Regular cardiac myocyte (primary cell): ENCODE results near the gene OR4D1. TPM values are rescaled to one million over a fixed set of nuclear protein-coding genes. Genes with fewer than 3 reads are reported as not detected.

ENCODE experiments used
- total RNA-seq: library from RNA; depleted of rRNA; stranded (reverse); fragments of >200 nt; gene quantifications from 2 replicates; pipeline ENCODE4 v1.2.3, GENCODE V29; 2014

Gene OR4D1
- total RNA-seq, result not detected in 2 replicates

GRCh38 chr17:58147930-58148434 is at the start of gene OR4D1:
Gene OR4D1 (plus strand): TSS chr17:58148384. CDS start chr17:58155154, 6,770 bp downstream.

GRCh38 chr17:58166682-58167081 is 18.5 kb downstream of the OR4D1 start, which contains the start of gene OR4D2:
Gene OR4D2 (plus strand): TSS chr17:58166982. CDS start chr17:58169656, 2,674 bp downstream.

GRCh38 chr17:58192612-58193011 is 44.4 kb downstream of the OR4D1 start, which contains the start of gene EPX:
Gene EPX (plus strand): TSS chr17:58192726. CDS start chr17:58192847, 121 bp downstream.

Other genes starting within 250 kb of the OR4D1 start
- 7.7 and 7.9 TPM in 2 replicates for gene CUEDC1, start 193.0 kb upstream of the OR4D1 start, total RNA-seq
- 18.8 and 23.4 TPM in 2 replicates for gene VEZF1, start 160.1 kb upstream of the OR4D1 start, total RNA-seq
- gene SRSF1, start 141.1 kb upstream of the OR4D1 start, total RNA-seq, result 239 and 672 TPM in 2 replicates
- 16.9 and 30.5 TPM in 2 replicates for gene DYNLL2, start 65.0 kb upstream of the OR4D1 start, total RNA-seq
- gene OR4D2, start 18.6 kb downstream of the OR4D1 start, total RNA-seq, result not detected in 2 replicates
- not detected in 2 replicates for gene EPX, start 44.3 kb downstream of the OR4D1 start, total RNA-seq
- gene MKS1, start 70.9 kb downstream of the OR4D1 start, total RNA-seq, result 10.4 and 13.8 TPM in 2 replicates
- not detected in 2 replicates for gene LPO, start 90.2 kb downstream of the OR4D1 start, total RNA-seq
- 0.58 and 0.85 TPM in 2 replicates for gene MPO, start 132.6 kb downstream of the OR4D1 start, total RNA-seq
- under 0.01 TPM in 1 of 2 replicates, not detected in the other for gene TSPOAP1, start 180.4 kb downstream of the OR4D1 start, total RNA-seq
- gene SUPT4H1, start 203.8 kb downstream of the OR4D1 start, total RNA-seq, result 32.1 and 45.1 TPM in 2 replicates